H9 (cell line): ENCODE measurements around the gene RPP14. TPM values are rescaled to one million over a fixed set of nuclear protein-coding genes. Genes with fewer than 3 reads are reported as not detected.

Source experiments
- DNase-seq: peaks from one replicate; pipeline ENCODE4 v3.0.0-alpha.2; 2017
- H2AFZ ChIP-seq: one replicate; pipeline ENCODE4 v1.6.1; 2013; ENCODE audit warnings: mild to moderate bottlenecking, low read length, control low read depth, moderate library complexity
- H2AK5ac ChIP-seq: 2 replicates; pipeline ENCODE4 v1.6.1; 2013; ENCODE audit warnings: low read length, control low read depth, mixed read lengths; ENCODE audit not compliant: insufficient read length
- H2BK120ac ChIP-seq: one replicate; pipeline ENCODE4 v1.6.1; 2013; ENCODE audit warnings: low read depth, mild to moderate bottlenecking, low read length, control low read depth, inconsistent platforms; ENCODE audit not compliant: poor library complexity, severe bottlenecking
- H2BK12ac ChIP-seq: 2 replicates; pipeline ENCODE4 v1.6.1; 2013; ENCODE audit warnings: low read length, control low read depth, mixed read lengths, low read depth; ENCODE audit not compliant: insufficient read length
- H2BK15ac ChIP-seq: 2 replicates; pipeline ENCODE4 v1.6.1; 2013; ENCODE audit warnings: low read depth, low read length, control low read depth
- H2BK20ac ChIP-seq: one replicate; pipeline ENCODE4 v1.6.1; 2013; ENCODE audit warnings: low read depth, mild to moderate bottlenecking, low read length, control low read depth, inconsistent platforms; ENCODE audit not compliant: poor library complexity, severe bottlenecking
- H2BK5ac ChIP-seq: 2 replicates; pipeline ENCODE4 v1.6.1; 2013; ENCODE audit warnings: low read length, control low read depth, mixed read lengths; ENCODE audit not compliant: insufficient read length
- H3K14ac ChIP-seq: 2 replicates; pipeline ENCODE4 v1.6.1; 2013; ENCODE audit warnings: low read length, control low read depth; ENCODE audit not compliant: insufficient read depth
- H3K18ac ChIP-seq: 2 replicates; pipeline ENCODE4 v1.6.1; 2013; ENCODE audit warnings: low read depth, mild to moderate bottlenecking, mixed read lengths, low read length, control low read depth; ENCODE audit not compliant: insufficient read length
- H3K23ac ChIP-seq: 2 replicates; pipeline ENCODE4 v1.6.1; 2013; ENCODE audit warnings: low read length, control low read depth, mixed read lengths, low read depth; ENCODE audit not compliant: insufficient read length
- H3K23me2 ChIP-seq: 2 replicates; pipeline ENCODE4 v1.6.1; 2013; ENCODE audit warnings: low read depth, mild to moderate bottlenecking, mixed read lengths, low read length, control low read depth; ENCODE audit not compliant: insufficient read length, poor library complexity, severe bottlenecking
- H3K27ac ChIP-seq: 2 replicates; pipeline ENCODE4 v1.5.1; 2013; ENCODE audit warnings: low read length, control low read depth, mixed read lengths, low read depth; ENCODE audit not compliant: insufficient read length
- H3K27me3 ChIP-seq: 2 replicates; pipeline ENCODE4 v1.6.1; 2013; ENCODE audit warnings: low read length, control low read depth, inconsistent platforms; ENCODE audit not compliant: insufficient read depth
- H3K4ac ChIP-seq: 2 replicates; pipeline ENCODE4 v1.6.1; 2013; ENCODE audit warnings: low read depth, mild to moderate bottlenecking, control low read depth, inconsistent platforms, low read length, moderate library complexity
- H3K4me1 ChIP-seq: 2 replicates; pipeline ENCODE4 v1.6.1; 2013; ENCODE audit warnings: low read length, control low read depth, inconsistent platforms; ENCODE audit not compliant: insufficient read depth
- H3K4me2 ChIP-seq: 2 replicates; pipeline ENCODE4 v1.6.1; 2013; ENCODE audit warnings: low read length, control low read depth, mixed read lengths; ENCODE audit not compliant: insufficient read length, insufficient read depth
- H3K56ac ChIP-seq: 2 replicates; pipeline ENCODE4 v1.6.1; 2013; ENCODE audit warnings: low read depth, mild to moderate bottlenecking, mixed read lengths, low read length, control low read depth; ENCODE audit not compliant: insufficient read length
- H3K79me1 ChIP-seq: 2 replicates; pipeline ENCODE4 v1.6.1; 2013; ENCODE audit warnings: low read depth, mild to moderate bottlenecking, moderate library complexity, low read length, control low read depth, inconsistent platforms; ENCODE audit not compliant: insufficient read depth, poor library complexity, severe bottlenecking
- H3K79me2 ChIP-seq: 2 replicates; pipeline ENCODE4 v1.6.1; 2013; ENCODE audit warnings: low read length, control low read depth, inconsistent platforms; ENCODE audit not compliant: insufficient read depth
- H3K9ac ChIP-seq: 2 replicates; pipeline ENCODE4 v1.6.1; 2013; ENCODE audit warnings: low read length, control low read depth, mixed read lengths; ENCODE audit not compliant: insufficient read length; ENCODE audit errors: extremely low read depth
- H3K9me3 ChIP-seq: one replicate; pipeline ENCODE4 v1.6.1; 2013; ENCODE audit warnings: low read depth, low read length, inconsistent platforms; ENCODE audit not compliant: control insufficient read depth
- H3T11ph ChIP-seq: one replicate; pipeline ENCODE4 v1.6.1; 2013; ENCODE audit warnings: mild to moderate bottlenecking, low read length, control low read depth, inconsistent platforms
- H4K20me1 ChIP-seq: one replicate; pipeline ENCODE4 v1.6.1; 2013; ENCODE audit not compliant: control insufficient read depth, insufficient read length, insufficient read depth
- H4K5ac ChIP-seq: 2 replicates; pipeline ENCODE4 v1.6.1; 2013; ENCODE audit warnings: low read depth, mild to moderate bottlenecking, mixed read lengths, low read length, control low read depth; ENCODE audit not compliant: insufficient read length
- H4K8ac ChIP-seq: replicated peaks from 2 replicates; pipeline ENCODE4 v1.6.1; 2013; ENCODE audit warnings: low read length, control low read depth, mixed read lengths, low read depth; ENCODE audit not compliant: insufficient read length
- H4K91ac ChIP-seq: 2 replicates; pipeline ENCODE4 v1.6.1; 2013; ENCODE audit warnings: low read depth, mild to moderate bottlenecking, moderate library complexity, mixed read lengths, low read length, control low read depth; ENCODE audit not compliant: insufficient read length
- H3K27ac Mint-ChIP-seq, 3 experiments: 2 replicates in 2 of 3; 3 replicates in 1 of 3; pipeline ENCODE4 v1.8.0; 2020 to 2021; ENCODE audit warnings: mixed read lengths in 3 of 3, mild to moderate bottlenecking in 1 of 3, moderate library complexity in 1 of 3
- H3K27me3 Mint-ChIP-seq: 2 replicates; pipeline ENCODE4 v1.8.0; 2021; ENCODE audit warnings: low read depth, mild to moderate bottlenecking, moderate library complexity, mixed read lengths
- H3K36me3 Mint-ChIP-seq, 3 experiments: 2 replicates in 2 of 3; 3 replicates in 1 of 3; pipeline ENCODE4 v1.8.0; 2020 to 2021; ENCODE audit warnings: low read depth in 3 of 3, mixed read lengths in 3 of 3; ENCODE audit not compliant: insufficient read depth in 1 of 3
- H3K4me1 Mint-ChIP-seq, 2 experiments: 2 replicates each; pipeline ENCODE4 v1.8.0; 2020; ENCODE audit warnings: mixed read lengths in 2 of 2
- H3K4me3 Mint-ChIP-seq, 2 experiments: 2 replicates in 1 of 2; 3 replicates in 1 of 2; pipeline ENCODE4 v1.8.0; 2020 to 2021; ENCODE audit warnings: mild to moderate bottlenecking in 2 of 2, mixed read lengths in 2 of 2, moderate library complexity in 1 of 2
- H3K9me3 Mint-ChIP-seq, 2 experiments: 2 replicates in 1 of 2; 3 replicates in 1 of 2; pipeline ENCODE4 v1.8.0; 2020; ENCODE audit warnings: mild to moderate bottlenecking in 2 of 2, mixed read lengths in 2 of 2, moderate library complexity in 1 of 2
- CTCF ChIP-seq: fragments of 200-600 bp; sonication (generic); conservative IDR thresholded peaks from 3 replicates; pipeline ENCODE4 v1.8.0; 2021; ENCODE audit warnings: antibody characterized with exemption, mild to moderate bottlenecking
- whole genome bisulfite sequencing: extraction: QIAGEN DNeasy Blood & Tissue Kit; methylation state at CpG from one replicate; pipeline ENCODE4 v1.1.7; 2013; ENCODE audit warnings: missing lambda C conversion rate, low lambda C conversion rate, mixed read lengths; ENCODE audit not compliant: insufficient read length; ENCODE audit errors: extremely low coverage; 5-methylcytosine and 5-hydroxymethylcytosine counted together
- total RNA-seq: library from RNA; stranded (reverse); gene quantifications from 2 replicates; pipeline ENCODE4 v1.2.1, GENCODE V29; 2021

The RPP14 gene
- total RNA-seq, 1 experiment from 2014 or later = 23.9 TPM

DNA sequence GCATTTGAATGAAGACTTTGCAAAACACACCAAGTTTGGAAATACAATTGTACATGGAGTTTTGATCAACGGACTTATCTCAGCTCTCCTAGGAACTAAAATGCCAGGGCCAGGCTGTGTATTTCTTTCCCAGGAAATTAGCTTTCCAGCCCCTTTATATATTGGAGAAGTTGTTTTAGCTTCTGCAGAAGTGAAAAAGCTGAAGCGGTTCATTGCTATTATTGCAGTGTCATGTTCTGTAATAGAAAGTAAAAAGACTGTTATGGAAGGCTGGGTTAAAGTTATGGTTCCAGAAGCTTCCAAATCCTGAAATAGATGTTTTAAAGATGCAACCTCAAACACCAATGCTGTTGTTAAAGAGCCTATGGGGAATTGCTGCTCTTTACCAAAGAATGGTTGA lies 11.8 kb downstream of the RPP14 start:
- no peak for DNase-seq

More for the DNA sequence above, 11.8 kb downstream of the RPP14 start:
- H4K91ac ChIP-seq = no peak overlapping the region
- no peak overlapping the region for H3K56ac ChIP-seq
- no peaks in the 10 kb centered on the region for H3K79me1 ChIP-seq
- no peaks in the 10 kb centered on the region for H3K9me3 Mint-ChIP-seq
- no peak overlapping the region for H2BK5ac ChIP-seq
- H3K79me2 ChIP-seq = no peaks in the 10 kb centered on the region
- H3K4me2 ChIP-seq = no peak overlapping the region
- no peak overlapping the region for H3K4ac ChIP-seq
- no peak overlapping the region for H3K18ac ChIP-seq
- no CpG with 5 or more reads among the region's 2 CpGs for WGBS
- H3K23me2 ChIP-seq = no peaks in the 10 kb centered on the region
- H3K4me1 Mint-ChIP-seq = peaks cover 17% of the 10 kb centered on the region in 2 experiments
- no peak overlapping the region for H2BK20ac ChIP-seq
- no peaks in the 10 kb centered on the region for H3K27me3 Mint-ChIP-seq
- no peak overlapping the region for H3K27ac ChIP-seq
- no peak overlapping the region for H2BK15ac ChIP-seq
- H3K9me3 ChIP-seq = no peaks in the 10 kb centered on the region
- no peak for TF ChIP-seq CTCF
- no peaks in the 10 kb centered on the region for H3K27me3 ChIP-seq
- H4K5ac ChIP-seq = no peak overlapping the region
- peaks cover 29 to 73% (median 59%) of the 10 kb centered on the region in 3 experiments; a peak in 6 of 7 replicates for H3K36me3 Mint-ChIP-seq
- no peak overlapping the region for H2AFZ ChIP-seq
- H3T11ph ChIP-seq = no peak overlapping the region
- no peak overlapping the region for H4K8ac ChIP-seq
- no peak overlapping the region for H2BK120ac ChIP-seq
- no peak overlapping the region for H2AK5ac ChIP-seq
- H3K23ac ChIP-seq = no peak overlapping the region
- H4K20me1 ChIP-seq = no peaks in the 10 kb centered on the region
- peaks cover 7% of the 10 kb centered on the region; the same call in 1 of the 2 replicates for H3K4me1 ChIP-seq
- H3K4me3 Mint-ChIP-seq = no peak overlapping the region
- H3K9ac ChIP-seq = no peak overlapping the region
- H3K27ac Mint-ChIP-seq = no peak overlapping the region
- no peak overlapping the region for H3K14ac ChIP-seq
- H2BK12ac ChIP-seq = no peak overlapping the region
